Tibial nerve (tissue), 4 donors: ENCODE measurements around the gene APOL1. TPM values are rescaled to one million over a fixed set of nuclear protein-coding genes. Genes with fewer than 3 reads are reported as not detected.
"Not testable (repeated sequence)": the region's sequence is repeated elsewhere in the genome, so short reads cannot be mapped to it uniquely, and the experiment has no call there.

Source experiments
- DNase-seq, 2 donors: peaks; one replicate each; pipeline ENCODE4 v3.0.0-alpha.2; 2019; ENCODE audit warnings: low spot score in 2 of 2
- H3K27ac ChIP-seq, 4 donors: fragments of 200-600 bp; sonication (generic) in 3 of 4; one replicate each; pipeline ENCODE4 v1.5.1; 2017 to 2019; ENCODE audit warnings: mild to moderate bottlenecking in 1 of 4
- H3K27me3 ChIP-seq, 2 donors: fragments of 200-600 bp; sonication (generic) in 1 of 2; one replicate each; pipeline versions ENCODE4 v1.5.1 to v1.6.0; 2017 to 2019
- H3K36me3 ChIP-seq, 3 donors: fragments of 200-600 bp; sonication (generic); one replicate each; pipeline ENCODE4 v1.5.1; 2018 to 2019
- H3K4me1 ChIP-seq, 4 donors: fragments of 200-600 bp; sonication (generic) in 3 of 4; one replicate each; pipeline ENCODE4 v1.5.1; 2017 to 2019
- H3K4me3 ChIP-seq, 4 donors: fragments of 200-600 bp; sonication (generic) in 3 of 4; one replicate each; pipeline ENCODE4 v1.5.1; 2017 to 2019; ENCODE audit warnings: mild to moderate bottlenecking in 1 of 4, moderate library complexity in 1 of 4
- H3K9me3 ChIP-seq, 4 donors: fragments of 200-600 bp; sonication (generic) in 3 of 4; one replicate each; pipeline ENCODE4 v1.5.1; 2017 to 2019
- CTCF ChIP-seq, 5 experiments: fragments of 200-600 bp in 3 of 5; fragments of 450-650 bp in 2 of 5; sonication (generic) in 3 of 5; IDR thresholded peaks; one replicate each; pipeline ENCODE4 v1.5.1; 2016 to 2019; ENCODE audit warnings: antibody characterized with exemption in 5 of 5, mild to moderate bottlenecking in 3 of 5, moderate library complexity in 2 of 5
- EP300 ChIP-seq, 2 donors: sonication (generic); formaldehyde crosslinking; IDR thresholded peaks; one replicate each; pipeline ENCODE4 v1.6.1; 2017; ENCODE audit warnings: antibody characterized with exemption in 2 of 2, mild to moderate bottlenecking in 1 of 2
- POLR2A ChIP-seq, 2 donors: fragments of 450-650 bp; IDR thresholded peaks; one replicate each; pipeline ENCODE4 v1.6.1; 2017; ENCODE audit warnings: antibody characterized with exemption in 2 of 2, mild to moderate bottlenecking in 2 of 2, moderate library complexity in 2 of 2
- WGBS, 2 donors: methylation state at CpG; one replicate each; pipeline ENCODE4 v1.1.5; 2018; 5-methylcytosine and 5-hydroxymethylcytosine counted together
- total RNA-seq, 4 donors: library from RNA; depleted of rRNA; stranded (reverse); fragments of >200 nt; gene quantifications; one replicate each; pipeline ENCODE4 v1.1.0, GENCODE V29; 2016

Gene APOL1
- total RNA-seq, 4 donors from 2014 or later: 8.3 to 16.8 (median 10.1) TPM

DNA sequence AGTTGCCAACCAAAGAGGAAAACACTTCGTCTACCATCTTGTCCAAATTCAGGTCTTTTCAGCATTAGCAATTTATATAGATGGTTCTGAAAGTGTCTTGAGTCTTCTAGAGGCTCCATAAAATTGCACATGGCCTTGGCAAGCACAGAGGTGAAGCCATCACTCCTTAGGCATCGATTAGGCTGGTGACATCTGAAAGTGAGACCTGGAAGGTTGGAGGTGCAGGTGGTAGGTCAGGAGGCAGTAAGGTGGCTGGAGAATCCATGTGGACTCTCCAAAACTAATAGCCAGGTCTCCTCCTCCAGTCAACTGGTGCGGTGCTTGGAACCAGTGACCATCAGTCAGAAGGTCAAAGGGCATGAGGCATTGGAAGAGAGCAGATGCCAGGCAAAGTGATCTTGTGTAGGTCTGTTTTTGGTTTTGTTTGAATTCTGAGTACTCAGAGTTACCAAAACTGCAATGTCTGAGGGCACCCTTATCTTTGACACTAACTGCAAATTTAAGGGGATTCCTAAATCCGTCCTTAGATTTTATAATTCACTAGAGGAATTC, 7.1 kb upstream of the APOL1 start:
- no peak for DNase-seq
- no peak for TF ChIP-seq POLR2A (IDR thresholded peaks at IDR 0.05)
- no peak for TF ChIP-seq CTCF (IDR thresholded peaks at IDR 0.05)
- no peak for TF ChIP-seq EP300 (IDR thresholded peaks at IDR 0.05)
- no peaks in the 10 kb centered on the region for H3K27me3 ChIP-seq
- WGBS, 2 donors: 59 to 67% methylated on average over 4 of the region's 4 CpGs
- peak overlapping the region in 1 of 4 donors; percentile 71 for H3K27ac ChIP-seq
- no peak overlapping the region for H3K4me3 ChIP-seq
- no peaks in the 10 kb centered on the region for H3K36me3 ChIP-seq
- peaks cover 0 to 25% (median 7%) of the 10 kb centered on the region in 4 donors for H3K4me1 ChIP-seq
- no peaks in the 10 kb centered on the region for H3K9me3 ChIP-seq

DNA sequence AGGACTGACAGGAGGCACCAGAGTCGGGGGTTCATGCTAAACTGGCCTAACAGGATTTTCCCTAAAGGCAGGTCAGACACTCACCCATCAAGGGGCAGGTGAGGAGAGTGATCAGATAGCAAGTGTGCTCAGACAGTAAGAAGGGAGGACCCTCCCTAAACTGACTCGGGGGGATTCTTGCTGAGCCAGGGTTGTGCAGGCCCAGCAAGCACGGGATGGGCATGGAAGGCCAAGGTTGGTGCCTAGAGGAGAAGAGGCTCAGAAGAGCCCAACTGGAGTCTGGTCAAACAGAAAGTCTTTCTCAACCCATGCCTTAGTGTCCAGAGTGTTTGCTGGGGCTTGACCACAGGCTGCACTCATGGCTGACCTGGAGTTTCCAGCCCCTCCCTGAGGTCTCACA, 6.2 kb upstream of the APOL1 start:
- no peaks in the 10 kb centered on the region for H3K36me3 ChIP-seq
- DNase-seq: no peak
- H3K4me1 ChIP-seq: peaks cover 0 to 25% (median 7%) of the 10 kb centered on the region in 4 donors
- no peaks in the 10 kb centered on the region for H3K27me3 ChIP-seq
- 86 to 89% methylated on average over 3 of the region's 3 CpGs for WGBS, 2 donors
- H3K27ac ChIP-seq: no peak overlapping the region
- H3K4me3 ChIP-seq: no peak overlapping the region
- TF ChIP-seq CTCF (IDR thresholded peaks at IDR 0.05) (no peak), POLR2A (IDR thresholded peaks at IDR 0.05) (no peak), EP300 (IDR thresholded peaks at IDR 0.05) (no peak)
- H3K9me3 ChIP-seq: no peaks in the 10 kb centered on the region

GRCh38 chr22:36247955-36248354, 5.0 kb upstream of the APOL1 start:
- 63 to 81% methylated on average over 5 of the region's 5 CpGs for WGBS, 2 donors
- no peak for TF ChIP-seq CTCF (IDR thresholded peaks at IDR 0.05)
- TF ChIP-seq EP300 (IDR thresholded peaks at IDR 0.05): no peak
- TF ChIP-seq POLR2A (IDR thresholded peaks at IDR 0.05): no peak
- Histone ChIP-seq H3K4me1 (peaks cover 0 to 31% (median 9%) of the 10 kb centered on the region in 4 donors), H3K9me3 (no peaks in the 10 kb centered on the region), H3K4me3 (no peak overlapping the region), H3K27me3 (no peaks in the 10 kb centered on the region), H3K36me3 (no peaks in the 10 kb centered on the region), H3K27ac (no peak overlapping the region)
- DNase-seq: no peak

GRCh38 chr22:36249160-36249559, 3.8 kb upstream of the APOL1 start:
- Histone ChIP-seq H3K27ac (no peak overlapping the region), H3K4me3 (no peak overlapping the region), H3K36me3 (no peaks in the 10 kb centered on the region), H3K4me1 (peaks cover 0 to 32% (median 14%) of the 10 kb centered on the region in 4 donors), H3K27me3 (no peaks in the 10 kb centered on the region), H3K9me3 (no peaks in the 10 kb centered on the region)
- DNase-seq: no peak
- TF ChIP-seq EP300 (IDR thresholded peaks at IDR 0.05) (no peak), CTCF (IDR thresholded peaks at IDR 0.05) (no peak), POLR2A (IDR thresholded peaks at IDR 0.05) (no peak)
- WGBS, 2 donors: 78 to 88% methylated on average over 2 of the region's 2 CpGs

GRCh38 chr22:36250292-36250960, 2.5 kb upstream of the APOL1 start:
- not testable (repeated sequence) for H3K4me3 ChIP-seq, H3K36me3 ChIP-seq, H3K9me3 ChIP-seq, DNase-seq, H3K27ac ChIP-seq, H3K27me3 ChIP-seq
- H3K4me1 ChIP-seq: peaks cover 0 to 32% (median 22%) of the 10 kb centered on the region in 4 donors
- 86 to 87% methylated on average over 24 of the region's 24 CpGs for WGBS, 2 donors

DNA sequence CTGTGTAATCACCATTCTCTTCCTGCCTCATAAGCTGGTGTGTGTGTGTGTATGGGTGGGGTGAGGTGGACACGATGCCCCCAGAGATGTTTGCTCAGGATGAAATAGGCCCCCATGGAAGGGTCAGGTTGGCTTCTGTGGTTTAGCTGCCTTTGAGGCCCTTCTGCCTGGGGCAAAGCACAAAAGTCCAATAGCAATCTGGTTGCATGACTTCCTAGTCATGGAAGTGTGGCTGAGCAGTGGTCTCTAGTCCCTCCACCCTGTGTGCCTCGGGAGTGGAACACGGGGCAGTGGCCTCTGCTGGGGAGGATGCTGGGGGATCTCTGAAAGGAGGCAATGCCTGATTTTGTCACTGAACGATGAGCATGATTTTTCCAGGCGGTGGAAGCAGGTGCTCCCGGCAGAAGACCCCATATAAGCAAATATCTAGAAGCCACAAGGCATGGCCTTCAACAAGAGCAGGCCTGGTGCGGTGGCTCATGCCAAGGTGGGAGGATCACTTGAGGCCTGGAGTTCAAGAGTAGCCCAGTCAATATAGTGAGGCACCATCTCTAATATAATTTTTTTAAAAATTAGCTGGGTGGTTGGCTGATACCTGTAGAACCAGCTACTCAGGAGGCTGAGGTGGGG, 839 bp upstream of the APOL1 start:
- H3K9me3 ChIP-seq: not testable (repeated sequence)
- WGBS, 2 donors: 89 to 90% methylated on average over 7 of the region's 7 CpGs

More for the DNA sequence above, 839 bp upstream of the APOL1 start:
- H3K4me3 ChIP-seq: peak overlapping the region in 1 of 4 donors; percentile 54
- H3K27ac ChIP-seq: peak overlapping the region in 3 of 4 donors; percentile 79 to 88 (median 80)
- peaks cover 0 to 34% (median 22%) of the 10 kb centered on the region in 4 donors for H3K4me1 ChIP-seq
- H3K36me3 ChIP-seq, DNase-seq, H3K27me3 ChIP-seq: not testable (repeated sequence)
